Activated naive CD8-positive, alpha-beta T cell treated with anti-CD3 and anti-CD28 coated beads for 36 hours (primary cell): ENCODE data around the gene KCNQ2. TPM values are rescaled to one million over a fixed set of nuclear protein-coding genes. Genes with fewer than 3 reads are reported as not detected.

Experiments
- DNase-seq: peaks from one replicate; pipeline ENCODE4 v3.0.0; 2021
- H3K27ac Mint-ChIP-seq: one replicate; pipeline ENCODE4 v1.8.0; 2022; ENCODE audit warnings: mild to moderate bottlenecking, moderate library complexity, mixed read lengths
- H3K27me3 Mint-ChIP-seq: one replicate; pipeline ENCODE4 v1.8.0; 2022; ENCODE audit warnings: mild to moderate bottlenecking, mixed read lengths
- H3K36me3 Mint-ChIP-seq: one replicate; pipeline ENCODE4 v1.8.0; 2021; ENCODE audit warnings: mild to moderate bottlenecking, mixed read lengths
- H3K4me1 Mint-ChIP-seq: one replicate; pipeline ENCODE4 v1.8.0; 2021; ENCODE audit warnings: mixed read lengths
- H3K4me3 Mint-ChIP-seq: one replicate; pipeline ENCODE4 v1.8.0; 2022; ENCODE audit warnings: mild to moderate bottlenecking, moderate library complexity, mixed read lengths
- H3K9me3 Mint-ChIP-seq: one replicate; pipeline ENCODE4 v1.8.0; 2022; ENCODE audit warnings: mixed read lengths
- total RNA-seq, 2 experiments: library from RNA; stranded (reverse); gene quantifications; one replicate each; pipeline ENCODE4 v1.2.3, GENCODE V29; 2021

KCNQ2 gene
- total RNA-seq, 2 experiments from 2014 or later = 0.19 TPM; not detected in 1

GRCh38 chr20:63357921-63358905 lies 114.2 kb downstream of the KCNQ2 start:
- Mint-ChIP-seq H3K4me1 (no peaks in the 10 kb centered on the region), H3K36me3 (no peaks in the 10 kb centered on the region), H3K9me3 (no peaks in the 10 kb centered on the region), H3K4me3 (no peak overlapping the region), H3K27me3 (peaks cover 35% of the 10 kb centered on the region), H3K27ac (no peak overlapping the region)
- no peak for DNase-seq

- no peaks in the 10 kb centered on the region for H3K9me3 Mint-ChIP-seq
- peaks cover 26% of the 10 kb centered on the region for H3K27me3 Mint-ChIP-seq
- no peak overlapping the region for H3K27ac Mint-ChIP-seq
- no peaks in the 10 kb centered on the region for H3K4me1 Mint-ChIP-seq
- no peak overlapping the region for H3K4me3 Mint-ChIP-seq
- no peaks in the 10 kb centered on the region for H3K36me3 Mint-ChIP-seq
- no peak for DNase-seq
Measured at GRCh38 chr20:63356931-63357879, 115.2 kb downstream of the KCNQ2 start.

GRCh38 chr20:63356511-63356910 lies 115.9 kb downstream of the KCNQ2 start:
- no peak for DNase-seq
- Mint-ChIP-seq H3K9me3 (no peaks in the 10 kb centered on the region), H3K4me1 (no peaks in the 10 kb centered on the region), H3K36me3 (no peaks in the 10 kb centered on the region), H3K4me3 (no peak overlapping the region), H3K27me3 (peaks cover 22% of the 10 kb centered on the region), H3K27ac (no peak overlapping the region)

GRCh38 chr20:63355781-63356295 lies 116.6 kb downstream of the KCNQ2 start:
- H3K36me3 Mint-ChIP-seq = no peaks in the 10 kb centered on the region
- H3K9me3 Mint-ChIP-seq = no peaks in the 10 kb centered on the region
- DNase-seq = no peak
- H3K4me1 Mint-ChIP-seq = no peaks in the 10 kb centered on the region
- H3K4me3 Mint-ChIP-seq = no peak overlapping the region
- H3K27me3 Mint-ChIP-seq = peaks cover 21% of the 10 kb centered on the region
- H3K27ac Mint-ChIP-seq = no peak overlapping the region

GRCh38 chr20:63354636-63355350 lies 117.7 kb downstream of the KCNQ2 start:
- DNase-seq = no peak
- no peaks in the 10 kb centered on the region for H3K4me1 Mint-ChIP-seq
- H3K9me3 Mint-ChIP-seq = peaks cover 5% of the 10 kb centered on the region
- peaks cover 12% of the 10 kb centered on the region for H3K27me3 Mint-ChIP-seq
- no peak overlapping the region for H3K4me3 Mint-ChIP-seq
- H3K27ac Mint-ChIP-seq = no peak overlapping the region
- H3K36me3 Mint-ChIP-seq = no peaks in the 10 kb centered on the region

- Mint-ChIP-seq H3K27ac (no peak overlapping the region), H3K4me3 (no peak overlapping the region), H3K27me3 (no peaks in the 10 kb centered on the region), H3K36me3 (no peaks in the 10 kb centered on the region), H3K9me3 (peaks cover 5% of the 10 kb centered on the region), H3K4me1 (no peaks in the 10 kb centered on the region)
- DNase-seq = no peak
Measured at GRCh38 chr20:63352811-63353221, 119.6 kb downstream of the KCNQ2 start.

GRCh38 chr20:63351811-63352591 lies 120.5 kb downstream of the KCNQ2 start:
- Mint-ChIP-seq H3K36me3 (no peaks in the 10 kb centered on the region), H3K27ac (no peak overlapping the region), H3K9me3 (peaks cover 5% of the 10 kb centered on the region), H3K27me3 (no peaks in the 10 kb centered on the region), H3K4me1 (no peaks in the 10 kb centered on the region), H3K4me3 (no peak overlapping the region)
- DNase-seq = no peak

GRCh38 chr20:63351326-63351700 lies 121.1 kb downstream of the KCNQ2 start:
- Mint-ChIP-seq H3K27ac (no peak overlapping the region), H3K4me3 (no peak overlapping the region), H3K36me3 (no peaks in the 10 kb centered on the region), H3K9me3 (peaks cover 5% of the 10 kb centered on the region), H3K4me1 (no peaks in the 10 kb centered on the region), H3K27me3 (no peaks in the 10 kb centered on the region)
- no peak for DNase-seq

- peaks cover 5% of the 10 kb centered on the region for H3K9me3 Mint-ChIP-seq
Measured at GRCh38 chr20:63350597-63351325, 121.7 kb downstream of the KCNQ2 start.

More at GRCh38 chr20:63350597-63351325, 121.7 kb downstream of the KCNQ2 start:
- no peak overlapping the region for H3K27ac Mint-ChIP-seq
- no peak overlapping the region for H3K4me3 Mint-ChIP-seq
- H3K36me3 Mint-ChIP-seq = no peaks in the 10 kb centered on the region
- no peak for DNase-seq
- H3K27me3 Mint-ChIP-seq = no peaks in the 10 kb centered on the region
- H3K4me1 Mint-ChIP-seq = no peaks in the 10 kb centered on the region

Other genes with a start within 250 kb of the KCNQ2 start
- gene BIRC7, start 236.8 kb downstream of the KCNQ2 start, total RNA-seq = under 1 TPM; 0.23 to 0.34 TPM
- not detected for gene NKAIN4, start 218.2 kb downstream of the KCNQ2 start, total RNA-seq
- gene ARFGAP1, start 199.8 kb downstream of the KCNQ2 start, total RNA-seq = 10 to 100 TPM; 62.5 to 66.6 TPM
- under 1 TPM in 1 of 2 experiments, not detected in 1; 0.08 TPM for gene COL20A1, start 179.5 kb downstream of the KCNQ2 start, total RNA-seq
- gene CHRNA4, start 111.3 kb downstream of the KCNQ2 start, total RNA-seq = not detected
- gene EEF1A2, start 26.4 kb upstream of the KCNQ2 start, total RNA-seq = under 1 TPM in 1 of 2 experiments, not detected in 1; 0.27 TPM
- 100 to 1,000 TPM; 128 to 136 TPM for gene PPDPF, start 48.1 kb upstream of the KCNQ2 start, total RNA-seq
- under 1 TPM; 0.16 to 0.26 TPM for gene PTK6, start 64.7 kb upstream of the KCNQ2 start, total RNA-seq
- not detected for gene SRMS, start 75.1 kb upstream of the KCNQ2 start, total RNA-seq
- under 1 TPM; 0.10 to 0.20 TPM for gene FNDC11, start 81.5 kb upstream of the KCNQ2 start, total RNA-seq
- 10 to 100 TPM; 22.2 to 22.6 TPM for gene HELZ2, start 101.6 kb upstream of the KCNQ2 start, total RNA-seq
- gene GMEB2, start 154.4 kb upstream of the KCNQ2 start, total RNA-seq = 10 to 100 TPM; 13.8 to 14.6 TPM
- 10 to 100 TPM; 10.2 to 11.7 TPM for gene STMN3, start 180.8 kb upstream of the KCNQ2 start, total RNA-seq
- gene RTEL1, start 185.7 kb upstream of the KCNQ2 start, total RNA-seq = 10 to 100 TPM; 43.9 to 44.8 TPM
- gene TNFRSF6B, start 224.0 kb upstream of the KCNQ2 start, total RNA-seq = not detected
- 10 to 100 TPM; 49.5 to 50.1 TPM for gene ARFRP1, start 235.3 kb upstream of the KCNQ2 start, total RNA-seq
- 10 to 100 TPM; 22.0 to 22.1 TPM for gene ZGPAT, start 235.4 kb upstream of the KCNQ2 start, total RNA-seq